Neural cell (in vitro differentiated cells): ENCODE data around the gene NDP. TPM values are rescaled to one million over a fixed set of nuclear protein-coding genes. Genes with fewer than 3 reads are reported as not detected.

Source experiments
- H2AFZ ChIP-seq: fragments of 200-600, 300-800 bp; sonication (generic), shearing (Covaris generic); 2 replicates; pipeline ENCODE4 v1.6.0; 2014; ENCODE audit warnings: low read depth, mild to moderate bottlenecking, antibody characterized with exemption, low read length, moderate library complexity
- H3F3A ChIP-seq: fragments of 200-600 bp; shearing (Covaris generic); 2 replicates; pipeline ENCODE4 v1.6.1; 2016; ENCODE audit warnings: mild to moderate bottlenecking, moderate library complexity, mixed read lengths, antibody characterized with exemption, low read length; ENCODE audit not compliant: insufficient read depth, poor library complexity, severe bottlenecking
- H3K27ac ChIP-seq: fragments of 200-600, 300-800 bp; sonication (generic), shearing (Covaris generic); 2 replicates; pipeline ENCODE4 v1.5.1; 2014; ENCODE audit warnings: mild to moderate bottlenecking, low read length, moderate library complexity
- H3K27me3 ChIP-seq: fragments of 300-800, 200-600 bp; sonication (generic), shearing (Covaris generic); 2 replicates; pipeline ENCODE4 v1.6.0; 2014; ENCODE audit warnings: mild to moderate bottlenecking, low read depth, low read length, moderate library complexity; ENCODE audit not compliant: insufficient read depth
- H3K36me3 ChIP-seq: fragments of 300-800, 200-600 bp; sonication (generic), shearing (Covaris generic); 2 replicates; pipeline ENCODE4 v1.5.1; 2014; ENCODE audit warnings: mild to moderate bottlenecking, antibody characterized with exemption, low read length, moderate library complexity; ENCODE audit not compliant: insufficient read depth
- H3K4me2 ChIP-seq: fragments of 300-800, 200-600 bp; sonication (generic), shearing (Covaris generic); 2 replicates; pipeline ENCODE4 v1.6.0; 2014; ENCODE audit warnings: mild to moderate bottlenecking, low read length
- H3K4me3 ChIP-seq: fragments of 300-800, 200-600 bp; sonication (generic), shearing (Covaris generic); 2 replicates; pipeline ENCODE4 v1.5.1; 2014; ENCODE audit warnings: mild to moderate bottlenecking, low read length, moderate library complexity
- H3K79me2 ChIP-seq: fragments of 200-600 bp; shearing (Covaris generic); replicated peaks from 2 replicates; pipeline ENCODE4 v1.6.0; 2014; ENCODE audit warnings: mild to moderate bottlenecking, low read length, moderate library complexity; ENCODE audit not compliant: insufficient read depth
- H3K9ac ChIP-seq: fragments of 300-800, 200-600 bp; sonication (generic), shearing (Covaris generic); 2 replicates; pipeline ENCODE4 v1.6.1; 2016; ENCODE audit warnings: mild to moderate bottlenecking, low read length, mixed read lengths
- H3K9me2 ChIP-seq: fragments of 200-600 bp; shearing (Covaris generic); 2 replicates; pipeline ENCODE4 v1.6.1; 2016; ENCODE audit warnings: mild to moderate bottlenecking, low read length, mixed read lengths; ENCODE audit not compliant: insufficient read depth
- H3K9me3 ChIP-seq: fragments of 200-600, 300-800 bp; sonication (generic), shearing (Covaris generic); 2 replicates; pipeline ENCODE4 v1.6.1; 2016; ENCODE audit warnings: mild to moderate bottlenecking, mixed run types, low read length, moderate library complexity, mixed read lengths
- H4K20me1 ChIP-seq: fragments of 200-600 bp; shearing (Covaris generic); 2 replicates; pipeline ENCODE4 v1.6.1; 2016; ENCODE audit warnings: mild to moderate bottlenecking, mixed run types; ENCODE audit not compliant: insufficient read depth
- CTCF ChIP-seq: fragments of 450-650 bp; IDR thresholded peaks from 2 replicates; pipeline ENCODE4 v1.5.1; 2014; ENCODE audit warnings: antibody characterized with exemption, mild to moderate bottlenecking, moderate library complexity; ENCODE audit not compliant: poor library complexity, severe bottlenecking
- EP300 ChIP-seq: fragments of 450-650 bp; conservative IDR thresholded peaks from 2 replicates; pipeline ENCODE4 v1.6.1; 2014; ENCODE audit warnings: antibody characterized with exemption, mild to moderate bottlenecking, moderate library complexity; ENCODE audit not compliant: poor library complexity, severe bottlenecking
- EZH2 ChIP-seq: fragments of 200-600, 300-800 bp; shearing (Covaris generic), sonication (generic); IDR thresholded peaks from 2 replicates; pipeline ENCODE4 v1.6.1; 2014; ENCODE audit warnings: antibody characterized with exemption, low read length, borderline replicate concordance, mild to moderate bottlenecking; ENCODE audit not compliant: insufficient read depth, poor library complexity, severe bottlenecking
- MXI1 ChIP-seq: fragments of 450-650 bp; conservative IDR thresholded peaks from 2 replicates; pipeline ENCODE4 v1.6.1; 2014; ENCODE audit warnings: antibody characterized with exemption, mild to moderate bottlenecking; ENCODE audit not compliant: poor library complexity, severe bottlenecking
- POLR2AphosphoS5 ChIP-seq: IDR thresholded peaks from 2 replicates; pipeline ENCODE4 v1.6.1; 2012
- RAD21 ChIP-seq: fragments of 450-650 bp; conservative IDR thresholded peaks from 2 replicates; pipeline ENCODE4 v1.6.1; 2014; ENCODE audit warnings: antibody characterized with exemption, mild to moderate bottlenecking, moderate library complexity
- REST ChIP-seq: IDR thresholded peaks from 2 replicates; pipeline ENCODE4 v1.6.1; 2012; ENCODE audit warnings: borderline replicate concordance
- SMC3 ChIP-seq: fragments of 450-650 bp; conservative IDR thresholded peaks from 2 replicates; pipeline ENCODE4 v1.6.1; 2014; ENCODE audit warnings: antibody characterized with exemption, mild to moderate bottlenecking, moderate library complexity; ENCODE audit not compliant: poor library complexity
- TAF1 ChIP-seq: IDR thresholded peaks from 2 replicates; pipeline ENCODE4 v1.6.1; 2012; ENCODE audit warnings: low read depth
- polyA plus RNA-seq: library from polyadenylated mRNA; depleted of rRNA; stranded (reverse); fragments of >200 nt; gene quantifications from 2 replicates; pipeline ENCODE4 v1.2.3, GENCODE V29; 2014

The NDP gene
- polyA plus RNA-seq, 1 donor from 2014 or later, result 34.1 TPM

GRCh38 chrX:43975796-43976195 lies 2.6 kb upstream of the NDP start:
- Histone ChIP-seq H3K36me3 (no peaks in the 10 kb centered on the region), H4K20me1 (no peaks in the 10 kb centered on the region), H3K9me2 (no peaks in the 10 kb centered on the region), H3K27ac (no peak overlapping the region), H3K9me3 (no peaks in the 10 kb centered on the region), H3K9ac (no peak overlapping the region), H3K79me2 (no peaks in the 10 kb centered on the region), H3K4me2 (no peak overlapping the region), H3K4me3 (no peak overlapping the region), H3F3A (no peaks in the 10 kb centered on the region), H2AFZ (no peak overlapping the region), H3K27me3 (no peaks in the 10 kb centered on the region)
- TF ChIP-seq REST, result no peak
- TF ChIP-seq EP300, result no peak
- TF ChIP-seq POLR2AphosphoS5, result no peak
- no peak for TF ChIP-seq TAF1
- no peak for TF ChIP-seq SMC3
- TF ChIP-seq MXI1, result no peak
- TF ChIP-seq RAD21, result no peak

GRCh38 chrX:43974741-43975465 lies 1.7 kb upstream of the NDP start:
- Histone ChIP-seq H3K9ac (no peak overlapping the region), H2AFZ (no peak overlapping the region), H3K27ac (peak overlapping the region; percentile 77), H3K4me3 (no peak overlapping the region), H3K9me3 (no peaks in the 10 kb centered on the region), H3K36me3 (no peaks in the 10 kb centered on the region), H4K20me1 (no peaks in the 10 kb centered on the region), H3K79me2 (no peaks in the 10 kb centered on the region), H3F3A (no peaks in the 10 kb centered on the region), H3K4me2 (no peak overlapping the region), H3K27me3 (no peaks in the 10 kb centered on the region), H3K9me2 (no peaks in the 10 kb centered on the region)
- no peak for TF ChIP-seq POLR2AphosphoS5
- no peak for TF ChIP-seq SMC3
- TF ChIP-seq TAF1, result no peak
- no peak for TF ChIP-seq EZH2
- no peak for TF ChIP-seq RAD21
- TF ChIP-seq CTCF, result no peak
- TF ChIP-seq REST, result no peak
- TF ChIP-seq MXI1, result no peak
- no peak for TF ChIP-seq EP300
